GM21515 (cell line): Measurements from ENCODE around the gene CALN1.
"Not testable (repeated sequence)": the region's sequence is repeated elsewhere in the genome, so short reads cannot be mapped to it uniquely, and the experiment has no call there.

ENCODE experiments used
- ATAC-seq: cut with Tn5 transposase; IDR thresholded peaks from one replicate; pipeline ENCODE4 v1.9.1; 2021; ENCODE audit not compliant: unreplicated experiment

The CALN1 gene

GRCh38 chr7:72101444-72101843 lies 310.7 kb downstream of the CALN1 start:
- no peak for ATAC-seq

- ATAC-seq, result no peak
Observed at GRCh38 chr7:72099784-72100183, 312.4 kb downstream of the CALN1 start.

- ATAC-seq, result no peak
Observed at GRCh38 chr7:72098807-72099580, 313.1 kb downstream of the CALN1 start.

GRCh38 chr7:72097226-72097625 lies 314.9 kb downstream of the CALN1 start:
- ATAC-seq, result no peak

GRCh38 chr7:72092769-72093168 lies 319.4 kb downstream of the CALN1 start:
- no peak for ATAC-seq

GRCh38 chr7:72087926-72088325 lies 324.2 kb downstream of the CALN1 start:
- no peak for ATAC-seq

GRCh38 chr7:72080865-72081510 lies 331.1 kb downstream of the CALN1 start:
- ATAC-seq, result no peak

GRCh38 chr7:72080341-72080766 lies 331.8 kb downstream of the CALN1 start:
- no peak for ATAC-seq

GRCh38 chr7:72078856-72079255 lies 333.3 kb downstream of the CALN1 start:
- ATAC-seq, result no peak

- ATAC-seq, result no peak
Observed at GRCh38 chr7:72078301-72078700, 333.8 kb downstream of the CALN1 start.

- no peak for ATAC-seq
Observed at GRCh38 chr7:72077786-72078185, 334.4 kb downstream of the CALN1 start.

GRCh38 chr7:72072901-72073300 lies 339.2 kb downstream of the CALN1 start:
- no peak for ATAC-seq

- no peak for ATAC-seq
Observed at GRCh38 chr7:72069263-72069662, 342.9 kb downstream of the CALN1 start.

- ATAC-seq, result not testable (repeated sequence)
Observed at GRCh38 chr7:72065764-72066163, 346.4 kb downstream of the CALN1 start.

- ATAC-seq, result no peak
Observed at GRCh38 chr7:72064916-72065315, 347.2 kb downstream of the CALN1 start.

GRCh38 chr7:72063330-72063729 lies 348.8 kb downstream of the CALN1 start:
- no peak for ATAC-seq

GRCh38 chr7:72062666-72063065 lies 349.5 kb downstream of the CALN1 start:
- no peak for ATAC-seq

- ATAC-seq, result no peak
Observed at GRCh38 chr7:72059925-72060324, 352.2 kb downstream of the CALN1 start.

- ATAC-seq, result no peak
Observed at GRCh38 chr7:72058579-72058978, 353.6 kb downstream of the CALN1 start.

- no peak for ATAC-seq
Observed at GRCh38 chr7:72057796-72058195, 354.3 kb downstream of the CALN1 start.

- ATAC-seq, result no peak
Observed at GRCh38 chr7:72057231-72057630, 354.9 kb downstream of the CALN1 start.

- ATAC-seq, result no peak
Observed at GRCh38 chr7:72055426-72055825, 356.7 kb downstream of the CALN1 start.

- no peak for ATAC-seq
Observed at GRCh38 chr7:72053292-72053691, 358.8 kb downstream of the CALN1 start.
